Measurements from ENCODE around the gene METTL25B. TPM values are rescaled to one million over a fixed set of nuclear protein-coding genes. Genes with fewer than 3 reads are reported as not detected.
"Not testable (repeated sequence)": the region's sequence is repeated elsewhere in the genome, so short reads cannot be mapped to it uniquely, and the experiment has no call there.

METTL25B gene
- total RNA-seq, 4 donors from 2014 or later, result 37.4 to 40.8 (median 39.0) TPM

- Histone ChIP-seq H3K4me1 (no peaks in the 10 kb centered on the region), H3K27me3 (no peaks in the 10 kb centered on the region), H3K9me3 (no peaks in the 10 kb centered on the region), H3K36me3 (no peaks in the 10 kb centered on the region), H3K27ac (no peak overlapping the region), H3K4me3 (no peak overlapping the region)
- intact Hi-C loops (cut with DNase I; ENCODE audit: low total_unique reads), result no loop called here
- TF ChIP-seq POLR2A (IDR thresholded peaks at IDR 0.05), result no peak
- TF ChIP-seq, protein P1, sequence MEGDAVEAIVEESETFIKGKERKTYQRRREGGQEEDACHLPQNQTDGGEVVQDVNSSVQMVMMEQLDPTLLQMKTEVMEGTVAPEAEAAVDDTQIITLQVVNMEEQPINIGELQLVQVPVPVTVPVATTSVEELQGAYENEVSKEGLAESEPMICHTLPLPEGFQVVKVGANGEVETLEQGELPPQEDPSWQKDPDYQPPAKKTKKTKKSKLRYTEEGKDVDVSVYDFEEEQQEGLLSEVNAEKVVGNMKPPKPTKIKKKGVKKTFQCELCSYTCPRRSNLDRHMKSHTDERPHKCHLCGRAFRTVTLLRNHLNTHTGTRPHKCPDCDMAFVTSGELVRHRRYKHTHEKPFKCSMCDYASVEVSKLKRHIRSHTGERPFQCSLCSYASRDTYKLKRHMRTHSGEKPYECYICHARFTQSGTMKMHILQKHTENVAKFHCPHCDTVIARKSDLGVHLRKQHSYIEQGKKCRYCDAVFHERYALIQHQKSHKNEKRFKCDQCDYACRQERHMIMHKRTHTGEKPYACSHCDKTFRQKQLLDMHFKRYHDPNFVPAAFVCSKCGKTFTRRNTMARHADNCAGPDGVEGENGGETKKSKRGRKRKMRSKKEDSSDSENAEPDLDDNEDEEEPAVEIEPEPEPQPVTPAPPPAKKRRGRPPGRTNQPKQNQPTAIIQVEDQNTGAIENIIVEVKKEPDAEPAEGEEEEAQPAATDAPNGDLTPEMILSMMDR (IDR thresholded peaks at IDR 0.05), result no peak
- TF ChIP-seq EP300 (IDR thresholded peaks at IDR 0.05; ENCODE audit: low read depth), result no peak
- TF ChIP-seq POLR2AphosphoS5 (IDR thresholded peaks at IDR 0.05), result no peak
- in situ Hi-C loops (cut with MboI; ENCODE audit: low pct_ligation_motif_present in 1 of 4, low pct_unique_long_range_greater_than_20kb in 1 of 4, low sequenced_read_pairs in 3 of 4), result no loop called here
- WGBS, 2 donors (ENCODE audit: low coverage in 1 of 2), result 43 to 66% methylated on average over 1 to 6 of the region's 6 CpGs
- no peak for DNase-seq
Measured at GRCh38 chr1:156760092-156760795, 32.0 kb downstream of the METTL25B start.

DNA sequence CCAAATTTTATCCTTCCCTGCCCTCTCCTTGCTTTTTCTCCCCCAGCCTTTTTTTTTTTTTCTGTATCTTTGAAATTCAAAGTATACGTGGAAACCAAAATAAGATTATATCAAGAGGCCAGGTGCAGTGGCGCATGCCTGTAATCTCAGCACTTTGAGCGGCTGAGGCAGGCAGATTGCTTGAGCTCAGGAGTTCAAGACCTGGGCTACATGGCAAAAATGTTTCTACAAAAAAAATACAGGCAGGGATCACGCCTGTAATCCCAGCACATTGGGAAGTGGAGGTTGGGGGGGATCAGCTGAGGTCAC, 32.5 kb downstream of the METTL25B start:
- H3K27ac ChIP-seq, result no peak overlapping the region
- in situ Hi-C loops (cut with MboI; ENCODE audit: low pct_ligation_motif_present in 1 of 4, low pct_unique_long_range_greater_than_20kb in 1 of 4, low sequenced_read_pairs in 3 of 4), result no loop called here
- peaks cover 0 to 2% (median 1%) of the 10 kb centered on the region in 4 donors for H3K4me1 ChIP-seq
- no peak for DNase-seq
- H3K27me3 ChIP-seq, result no peaks in the 10 kb centered on the region
- no peaks in the 10 kb centered on the region for H3K9me3 ChIP-seq
- no peaks in the 10 kb centered on the region for H3K36me3 ChIP-seq
- 85% methylated on average over 4 of the region's 4 CpGs for WGBS, 2 donors (ENCODE audit: low coverage in 1 of 2)
- no peak overlapping the region for H3K4me3 ChIP-seq
- no peak for TF ChIP-seq POLR2A (IDR thresholded peaks at IDR 0.05)
- TF ChIP-seq EP300 (IDR thresholded peaks at IDR 0.05; ENCODE audit: low read depth), result no peak
- TF ChIP-seq, protein P1 (IDR thresholded peaks at IDR 0.05), result no peak
- TF ChIP-seq POLR2AphosphoS5 (IDR thresholded peaks at IDR 0.05), result no peak
- intact Hi-C loops (cut with DNase I; ENCODE audit: low total_unique reads), result no loop called here

DNA sequence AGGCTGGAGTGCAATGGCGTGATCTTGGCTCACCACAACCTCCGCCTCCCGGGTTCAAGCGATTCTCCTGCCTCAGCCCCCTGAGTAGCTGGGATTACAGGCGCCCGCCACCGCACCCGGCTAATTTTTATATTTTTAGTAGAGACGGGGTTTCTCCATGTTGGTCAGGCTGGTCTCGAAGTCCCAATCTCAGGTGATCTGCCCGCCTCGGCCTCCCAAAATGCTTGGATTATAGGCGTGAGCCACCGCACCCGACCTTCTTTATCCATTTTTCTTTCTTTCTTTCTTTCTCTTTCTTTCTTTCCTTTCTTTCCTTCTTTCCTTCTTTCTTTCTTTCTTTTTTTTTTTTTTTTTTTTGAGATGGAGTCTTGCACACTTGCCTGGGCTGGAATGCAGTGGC, 36.9 kb downstream of the METTL25B start:
- in situ Hi-C loops (cut with MboI; ENCODE audit: low pct_ligation_motif_present in 1 of 4, low pct_unique_long_range_greater_than_20kb in 1 of 4, low sequenced_read_pairs in 3 of 4); H3K9me3 ChIP-seq; H3K27me3 ChIP-seq; intact Hi-C loops (cut with DNase I; ENCODE audit: low total_unique reads); H3K27ac ChIP-seq; H3K36me3 ChIP-seq; H3K4me3 ChIP-seq; DNase-seq: not testable (repeated sequence)
- peaks cover 7 to 30% (median 26%) of the 10 kb centered on the region in 4 donors for H3K4me1 ChIP-seq
- 90 to 95% methylated on average over 7 to 15 of the region's 15 CpGs for WGBS, 2 donors (ENCODE audit: low coverage in 1 of 2)

GRCh38 chr1:156765666-156766065, 37.4 kb downstream of the METTL25B start:
- Histone ChIP-seq H3K36me3 (no peaks in the 10 kb centered on the region), H3K27ac (peak overlapping the region in 3 of 4 donors; percentile 89 to 98 (median 96)), H3K9me3 (no peaks in the 10 kb centered on the region), H3K4me1 (peaks cover 10 to 35% (median 32%) of the 10 kb centered on the region in 4 donors), H3K4me3 (peak overlapping the region in 1 of 4 donors; percentile 96), H3K27me3 (no peaks in the 10 kb centered on the region)
- in situ Hi-C loops (cut with MboI; ENCODE audit: low pct_ligation_motif_present in 1 of 4, low pct_unique_long_range_greater_than_20kb in 1 of 4, low sequenced_read_pairs in 3 of 4) (no loop called here), intact Hi-C loops (cut with DNase I; ENCODE audit: low total_unique reads) (no loop called here)
- TF ChIP-seq POLR2AphosphoS5 (IDR thresholded peaks at IDR 0.05) (no peak), EP300 (IDR thresholded peaks at IDR 0.05; ENCODE audit: low read depth) (no peak), POLR2A (IDR thresholded peaks at IDR 0.05) (no peak)
- TF ChIP-seq, protein P1 (IDR thresholded peaks at IDR 0.05), result no peak
- WGBS, 2 donors (ENCODE audit: low coverage in 1 of 2), result 88 to 98% methylated on average over 5 of the region's 5 CpGs
- DNase-seq, result no peak

Data from transverse colon (tissue), 4 donors.